Measurements from ENCODE around the gene SLC16A5. TPM values are rescaled to one million over a fixed set of nuclear protein-coding genes. Genes with fewer than 3 reads are reported as not detected.
"Not testable (repeated sequence)": the region's sequence is repeated elsewhere in the genome, so short reads cannot be mapped to it uniquely, and the experiment has no call there.

The SLC16A5 gene
- total and polyA plus RNA-seq, 2 donors from 2014 or later = 28.4 to 184 TPM

DNA sequence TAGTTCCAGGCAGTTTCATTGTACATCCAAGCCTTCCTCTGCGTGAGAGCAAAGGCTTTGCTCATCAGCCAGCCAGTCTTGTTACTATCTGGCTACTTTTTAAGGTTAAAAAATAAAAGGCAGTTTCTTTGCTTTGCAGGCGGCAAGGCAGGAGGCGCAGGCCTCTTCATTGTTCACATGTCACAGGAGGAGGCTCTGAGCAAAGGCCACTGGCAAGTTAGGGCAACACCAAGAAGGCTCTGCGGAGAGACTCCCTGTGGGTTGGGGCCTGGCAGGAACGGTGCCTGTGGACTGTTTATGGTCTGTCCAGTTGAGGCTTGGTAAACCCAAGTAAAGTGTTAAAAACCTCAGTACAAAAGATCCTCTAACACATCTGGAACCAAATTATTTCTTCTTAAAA, 47.7 kb downstream of the SLC16A5 start:
- no peaks in the 10 kb centered on the region for H3K27me3 ChIP-seq (ENCODE audit: control insufficient read depth, insufficient read depth, low read length)
- DNase-seq (no peak), FAIRE-seq (no peak)
- no peak overlapping the region for H3K27ac ChIP-seq (ENCODE audit: low read depth in 2 of 2, low read length in 2 of 2)
- TF ChIP-seq, protein P1, sequence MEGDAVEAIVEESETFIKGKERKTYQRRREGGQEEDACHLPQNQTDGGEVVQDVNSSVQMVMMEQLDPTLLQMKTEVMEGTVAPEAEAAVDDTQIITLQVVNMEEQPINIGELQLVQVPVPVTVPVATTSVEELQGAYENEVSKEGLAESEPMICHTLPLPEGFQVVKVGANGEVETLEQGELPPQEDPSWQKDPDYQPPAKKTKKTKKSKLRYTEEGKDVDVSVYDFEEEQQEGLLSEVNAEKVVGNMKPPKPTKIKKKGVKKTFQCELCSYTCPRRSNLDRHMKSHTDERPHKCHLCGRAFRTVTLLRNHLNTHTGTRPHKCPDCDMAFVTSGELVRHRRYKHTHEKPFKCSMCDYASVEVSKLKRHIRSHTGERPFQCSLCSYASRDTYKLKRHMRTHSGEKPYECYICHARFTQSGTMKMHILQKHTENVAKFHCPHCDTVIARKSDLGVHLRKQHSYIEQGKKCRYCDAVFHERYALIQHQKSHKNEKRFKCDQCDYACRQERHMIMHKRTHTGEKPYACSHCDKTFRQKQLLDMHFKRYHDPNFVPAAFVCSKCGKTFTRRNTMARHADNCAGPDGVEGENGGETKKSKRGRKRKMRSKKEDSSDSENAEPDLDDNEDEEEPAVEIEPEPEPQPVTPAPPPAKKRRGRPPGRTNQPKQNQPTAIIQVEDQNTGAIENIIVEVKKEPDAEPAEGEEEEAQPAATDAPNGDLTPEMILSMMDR (IDR thresholded peaks at IDR 0.05; ENCODE audit: borderline replicate concordance, extremely low read depth, insufficient read depth) = no peak
- H3K4me3 ChIP-seq (ENCODE audit: low read length in 3 of 3) = no peak overlapping the region
- no peaks in the 10 kb centered on the region for H3K4me1 ChIP-seq (ENCODE audit: control insufficient read depth in 2 of 3, insufficient read depth in 2 of 3, low read depth in 1 of 3, low read length in 3 of 3)
- no peak overlapping the region for H3K9ac ChIP-seq (ENCODE audit: low read length in 3 of 3)
- peaks cover 0 to 1% (median 0%) of the 10 kb centered on the region in 3 donors for H3K36me3 ChIP-seq (ENCODE audit: control insufficient read depth in 2 of 3, insufficient read depth in 3 of 3, low read length in 3 of 3)
- intact Hi-C loops (cut with DNase I) = no loop called here
- no peaks in the 10 kb centered on the region for H3K9me3 ChIP-seq (ENCODE audit: control insufficient read depth in 2 of 3, insufficient read depth in 1 of 3, low read length in 3 of 3)

DNA sequence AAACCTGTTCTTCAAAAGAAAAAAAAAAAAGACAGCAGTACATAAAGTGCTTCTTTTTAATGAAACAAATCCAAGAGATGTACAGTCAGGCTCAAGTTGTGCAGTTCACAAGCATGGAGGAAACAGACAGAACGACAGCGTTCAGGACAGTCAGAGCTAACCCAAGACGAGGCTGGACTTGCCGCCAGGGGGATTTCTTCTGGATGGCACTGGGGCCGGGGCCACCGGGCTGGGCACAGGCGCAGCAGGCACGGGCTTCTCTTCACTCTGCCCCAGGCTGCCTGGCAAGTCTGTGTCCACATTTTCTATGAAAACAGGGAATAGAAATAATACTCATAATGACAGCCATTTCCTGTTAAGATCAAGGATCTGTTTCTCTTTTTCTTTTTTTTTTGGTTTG, 48.2 kb downstream of the SLC16A5 start:
- Histone ChIP-seq H3K27ac (ENCODE audit: low read depth in 2 of 2, low read length in 2 of 2) (no peak overlapping the region), H3K4me3 (ENCODE audit: low read length in 3 of 3) (no peak overlapping the region), H3K9ac (ENCODE audit: low read length in 3 of 3) (no peak overlapping the region), H3K36me3 (ENCODE audit: control insufficient read depth in 2 of 3, insufficient read depth in 3 of 3, low read length in 3 of 3) (peaks cover 0 to 2% (median 0%) of the 10 kb centered on the region in 3 donors), H3K4me1 (ENCODE audit: control insufficient read depth in 2 of 3, insufficient read depth in 2 of 3, low read depth in 1 of 3, low read length in 3 of 3) (no peaks in the 10 kb centered on the region), H3K27me3 (ENCODE audit: control insufficient read depth, insufficient read depth, low read length) (no peaks in the 10 kb centered on the region), H3K9me3 (ENCODE audit: control insufficient read depth in 2 of 3, insufficient read depth in 1 of 3, low read length in 3 of 3) (no peaks in the 10 kb centered on the region)
- DNase-seq = no peak
- TF ChIP-seq, protein P1 (IDR thresholded peaks at IDR 0.05; ENCODE audit: borderline replicate concordance, extremely low read depth, insufficient read depth) = no peak
- intact Hi-C loops (cut with DNase I) = no loop called here
- no peak for FAIRE-seq

DNA sequence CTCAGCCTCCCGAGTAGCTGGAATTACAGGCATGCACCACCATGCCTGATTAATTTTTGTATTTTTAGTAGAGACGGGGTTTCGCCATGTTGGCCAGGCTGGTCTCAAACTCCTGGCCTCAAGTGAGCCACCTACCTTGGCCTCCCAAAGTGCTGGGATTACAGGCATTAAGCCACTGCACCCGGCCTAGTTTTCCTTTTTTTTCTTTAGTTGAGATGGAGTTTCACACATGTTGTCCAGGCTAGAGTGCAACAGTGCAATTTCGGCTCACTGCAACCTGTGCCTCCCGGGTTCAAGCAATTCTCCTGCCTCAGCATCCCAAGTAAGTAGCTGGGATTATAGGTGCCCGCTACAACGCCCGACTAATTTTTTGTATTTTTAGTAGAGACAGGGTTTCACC, 50.0 kb downstream of the SLC16A5 start:
- H3K36me3 ChIP-seq (ENCODE audit: control insufficient read depth in 2 of 3, insufficient read depth in 3 of 3, low read length in 3 of 3); H3K9ac ChIP-seq (ENCODE audit: low read length in 3 of 3); H3K27ac ChIP-seq (ENCODE audit: low read depth in 2 of 2, low read length in 2 of 2); intact Hi-C loops (cut with DNase I); H3K9me3 ChIP-seq (ENCODE audit: control insufficient read depth in 2 of 3, insufficient read depth in 1 of 3, low read length in 3 of 3); FAIRE-seq; DNase-seq; H3K27me3 ChIP-seq (ENCODE audit: control insufficient read depth, insufficient read depth, low read length); H3K4me1 ChIP-seq (ENCODE audit: control insufficient read depth in 2 of 3, insufficient read depth in 2 of 3, low read depth in 1 of 3, low read length in 3 of 3); H3K4me3 ChIP-seq (ENCODE audit: low read length in 3 of 3): not testable (repeated sequence)

- H3K4me1 ChIP-seq (ENCODE audit: control insufficient read depth in 2 of 3, insufficient read depth in 2 of 3, low read depth in 1 of 3, low read length in 3 of 3) = no peaks in the 10 kb centered on the region
- no peak overlapping the region for H3K27ac ChIP-seq (ENCODE audit: low read depth in 2 of 2, low read length in 2 of 2)
- FAIRE-seq (no peak), DNase-seq (no peak)
- peaks cover 0 to 2% (median 0%) of the 10 kb centered on the region in 3 donors for H3K36me3 ChIP-seq (ENCODE audit: control insufficient read depth in 2 of 3, insufficient read depth in 3 of 3, low read length in 3 of 3)
- TF ChIP-seq, protein P1 (IDR thresholded peaks at IDR 0.05; ENCODE audit: borderline replicate concordance, extremely low read depth, insufficient read depth) = no peak
- no peak overlapping the region for H3K4me3 ChIP-seq (ENCODE audit: low read length in 3 of 3)
- intact Hi-C loops (cut with DNase I) = no loop called here
- H3K9me3 ChIP-seq (ENCODE audit: control insufficient read depth in 2 of 3, insufficient read depth in 1 of 3, low read length in 3 of 3) = no peaks in the 10 kb centered on the region
- no peaks in the 10 kb centered on the region for H3K27me3 ChIP-seq (ENCODE audit: control insufficient read depth, insufficient read depth, low read length)
- no peak overlapping the region for H3K9ac ChIP-seq (ENCODE audit: low read length in 3 of 3)
These were observed 50.8 kb downstream of the SLC16A5 start for GRCh38 chr17:75138519-75138918.
